ENCODE results near the gene SLC1A3.
A peak's percentile ranks its signal among the peaks of the same experiment; 100 is the strongest.

SLC1A3 gene

GRCh38 chr5:36606428-36607113 is at the start of gene SLC1A3:
TSS of gene SLC1A3 (plus strand) at chr5:36606606. CDS start at chr5:36608424, 1,818 bp downstream.
- peak within 1 kb of the TSS; percentile 58 for H3K4me3 ChIP-seq (ENCODE audit: low read depth, low read length)
- no peak for TF ChIP-seq CTCF (IDR thresholded peaks at IDR 0.05; ENCODE audit: borderline replicate concordance, insufficient read depth, low read depth, low read length)

GRCh38 chr5:36558641-36559040 is 47.8 kb upstream of the SLC1A3 start:
- no peak for TF ChIP-seq CTCF (IDR thresholded peaks at IDR 0.05; ENCODE audit: borderline replicate concordance, insufficient read depth, low read depth, low read length)
- no peak overlapping the region for H3K4me3 ChIP-seq (ENCODE audit: low read depth, low read length)

GRCh38 chr5:36561601-36562000 is 44.8 kb upstream of the SLC1A3 start:
- H3K4me3 ChIP-seq (ENCODE audit: low read depth, low read length): no peak overlapping the region
- no peak for TF ChIP-seq CTCF (IDR thresholded peaks at IDR 0.05; ENCODE audit: borderline replicate concordance, insufficient read depth, low read depth, low read length)

- no peak for TF ChIP-seq CTCF (IDR thresholded peaks at IDR 0.05; ENCODE audit: borderline replicate concordance, insufficient read depth, low read depth, low read length)
- H3K4me3 ChIP-seq (ENCODE audit: low read depth, low read length): no peak overlapping the region
Observed at GRCh38 chr5:36569491-36569890, 36.9 kb upstream of the SLC1A3 start.

- no peak for TF ChIP-seq CTCF (IDR thresholded peaks at IDR 0.05; ENCODE audit: borderline replicate concordance, insufficient read depth, low read depth, low read length)
Observed at GRCh38 chr5:36570301-36571095, 35.9 kb upstream of the SLC1A3 start.

GRCh38 chr5:36571401-36572042 is 34.9 kb upstream of the SLC1A3 start:
- no peak overlapping the region for H3K4me3 ChIP-seq (ENCODE audit: low read depth, low read length)
- TF ChIP-seq CTCF (IDR thresholded peaks at IDR 0.05; ENCODE audit: borderline replicate concordance, insufficient read depth, low read depth, low read length): no peak

More at GRCh38 chr5:36570301-36571095, 35.9 kb upstream of the SLC1A3 start:
- no peak overlapping the region for H3K4me3 ChIP-seq (ENCODE audit: low read depth, low read length)

Data from GM12875 (cell line).